Measurements from ENCODE around the gene SLC16A3.
"Not testable (repeated sequence)": the region's sequence is repeated elsewhere in the genome, so short reads cannot be mapped to it uniquely, and the experiment has no call there.

The SLC16A3 gene

DNA sequence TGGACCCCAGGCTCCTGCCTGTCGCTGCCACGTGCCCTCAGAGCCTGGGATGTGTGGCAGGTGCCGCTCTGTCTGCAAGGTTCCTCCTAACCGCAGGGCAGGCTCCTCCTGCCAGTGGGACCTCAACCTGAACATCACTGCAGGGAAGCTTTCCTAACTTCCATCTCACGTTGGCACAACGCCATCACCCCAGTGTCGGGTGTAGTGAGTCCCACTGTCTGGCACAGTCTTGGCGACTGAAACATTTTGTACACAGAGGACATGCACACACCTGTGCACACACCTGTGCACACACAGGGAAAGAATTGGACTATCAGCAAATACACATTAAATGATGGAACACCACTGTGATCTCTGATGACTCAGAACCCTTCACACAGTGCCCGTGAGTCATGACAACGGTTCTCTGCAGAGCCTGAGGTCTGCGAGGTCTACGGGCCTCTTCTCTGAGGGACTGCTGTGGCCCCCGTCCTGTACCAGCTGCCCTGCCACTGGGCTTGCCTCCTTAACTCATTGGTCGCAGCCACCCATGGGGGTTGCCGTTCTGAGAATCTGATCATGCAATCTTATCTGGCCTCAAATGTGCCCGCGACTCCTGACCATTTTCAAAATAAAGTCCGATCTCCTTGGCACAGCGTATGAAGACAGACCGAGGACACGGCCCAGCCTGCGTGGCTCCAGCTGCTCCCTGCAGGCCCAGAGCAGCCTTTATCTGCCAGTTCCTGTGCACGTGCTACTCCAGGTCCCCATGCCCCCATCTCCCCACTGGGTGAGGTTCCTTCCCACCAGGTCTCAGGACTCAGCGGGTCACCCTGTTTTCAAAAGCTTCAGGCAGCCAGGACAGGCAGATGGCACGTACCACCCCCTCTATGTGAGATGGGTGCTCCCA is 23.8 kb upstream of the SLC16A3 start:
- peak; percentile 97 for DNase-seq (ENCODE audit: low read depth)

- DNase-seq (ENCODE audit: low read depth), result peak; percentile 95
Observed at GRCh38 chr17:82205720-82206508, 22.9 kb upstream of the SLC16A3 start.

DNA sequence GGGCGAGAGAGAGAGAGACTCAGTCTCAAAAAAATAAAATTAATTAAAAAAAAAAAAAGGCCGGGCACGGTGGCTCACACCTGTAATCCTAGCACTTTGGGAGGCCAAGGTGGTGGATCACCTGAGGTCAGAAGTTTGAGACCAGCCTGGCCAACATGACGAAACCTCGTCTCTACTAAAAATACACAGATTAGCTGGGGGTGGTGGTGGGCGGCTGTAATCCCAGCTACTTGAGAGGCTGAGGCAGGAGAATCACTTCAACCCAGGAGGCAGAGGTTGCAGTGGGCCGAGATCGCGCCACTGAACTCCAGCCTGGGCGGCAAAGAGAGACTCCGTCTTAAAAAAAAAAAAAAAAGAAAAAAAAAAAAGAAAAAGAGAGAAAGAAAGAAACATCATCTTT is 18.2 kb upstream of the SLC16A3 start:
- DNase-seq (ENCODE audit: low read depth), result not testable (repeated sequence)

GRCh38 chr17:82212331-82213250 is 16.3 kb upstream of the SLC16A3 start, which contains the start of gene CCDC57:
TSS of gene CCDC57 (minus strand) at chr17:82212842. CDS start at chr17:82201944, 10,898 bp downstream.
- peak; percentile 89 for DNase-seq (ENCODE audit: low read depth)

DNA sequence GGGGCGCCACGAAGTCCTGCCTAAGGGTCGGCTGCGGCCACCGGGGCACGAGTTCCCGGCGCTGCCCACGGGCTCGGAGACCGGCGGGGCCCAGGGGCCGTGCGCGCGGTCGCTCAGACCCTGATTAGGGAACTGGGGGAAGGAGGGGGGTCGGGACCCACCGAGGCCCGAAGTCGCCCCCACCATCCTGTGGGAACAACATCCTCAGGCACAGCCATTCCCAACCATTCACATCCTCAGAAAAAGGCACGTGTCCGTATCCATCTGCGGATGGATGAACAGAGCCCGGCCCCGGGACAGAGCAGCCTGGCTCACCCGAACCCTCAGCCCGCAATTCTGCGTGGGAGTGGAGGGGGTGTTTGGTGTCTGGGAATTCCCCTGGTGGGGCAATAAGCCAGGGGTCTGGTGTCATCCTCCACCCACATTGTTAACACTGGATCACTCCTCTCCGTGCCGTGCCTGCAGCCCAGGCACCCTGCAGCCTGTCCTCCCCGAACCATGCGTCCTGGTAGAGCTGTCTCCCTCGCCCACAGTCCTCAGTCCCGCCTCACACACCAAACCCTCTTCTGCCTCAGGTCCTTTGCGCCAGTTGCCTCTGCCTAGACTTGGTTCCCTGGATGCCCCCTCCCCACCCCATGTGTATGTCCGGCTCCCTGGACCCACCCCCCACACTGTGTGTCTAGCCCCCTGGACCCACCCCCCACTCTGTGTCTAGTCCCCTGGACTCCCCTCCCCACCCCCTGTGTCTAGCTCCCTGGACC is 15.4 kb upstream of the SLC16A3 start:
- DNase-seq (ENCODE audit: low read depth), result peak; percentile 89

DNA sequence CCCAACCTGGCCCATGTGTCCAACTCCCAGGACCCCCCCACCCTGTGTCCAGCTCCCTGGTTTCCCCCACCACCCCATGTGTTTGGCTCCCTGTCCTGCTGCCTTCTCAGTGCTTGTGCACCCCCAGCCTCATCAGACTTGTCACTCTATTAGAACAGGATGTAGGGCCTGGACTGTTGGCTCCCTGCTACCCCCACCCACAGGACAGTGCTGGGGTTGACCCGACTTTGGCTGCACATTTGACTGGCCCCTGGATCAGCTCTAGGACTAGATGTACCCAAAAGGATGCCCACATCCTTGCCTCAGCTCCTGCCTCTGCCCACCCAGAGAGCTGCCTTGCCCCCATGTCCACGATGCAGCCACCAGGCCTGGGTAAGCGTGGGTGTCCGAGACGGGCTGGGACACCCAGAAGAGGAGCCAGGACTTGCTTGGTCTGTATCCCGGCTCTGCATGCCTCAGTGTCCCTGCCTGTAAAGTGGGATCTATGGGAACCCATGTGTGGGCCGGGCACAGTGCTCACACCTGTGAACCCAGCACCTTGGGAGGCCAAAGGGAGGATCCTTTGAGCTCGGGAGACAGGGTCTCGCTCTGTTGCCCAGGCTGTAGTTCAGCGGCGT is 14.7 kb upstream of the SLC16A3 start:
- DNase-seq (ENCODE audit: low read depth), result no peak

GRCh38 chr17:82215095-82215971 is 13.5 kb upstream of the SLC16A3 start:
- DNase-seq (ENCODE audit: low read depth), result no peak

GRCh38 chr17:82215972-82216300 is 12.9 kb upstream of the SLC16A3 start:
- no peak for DNase-seq (ENCODE audit: low read depth)

DNA sequence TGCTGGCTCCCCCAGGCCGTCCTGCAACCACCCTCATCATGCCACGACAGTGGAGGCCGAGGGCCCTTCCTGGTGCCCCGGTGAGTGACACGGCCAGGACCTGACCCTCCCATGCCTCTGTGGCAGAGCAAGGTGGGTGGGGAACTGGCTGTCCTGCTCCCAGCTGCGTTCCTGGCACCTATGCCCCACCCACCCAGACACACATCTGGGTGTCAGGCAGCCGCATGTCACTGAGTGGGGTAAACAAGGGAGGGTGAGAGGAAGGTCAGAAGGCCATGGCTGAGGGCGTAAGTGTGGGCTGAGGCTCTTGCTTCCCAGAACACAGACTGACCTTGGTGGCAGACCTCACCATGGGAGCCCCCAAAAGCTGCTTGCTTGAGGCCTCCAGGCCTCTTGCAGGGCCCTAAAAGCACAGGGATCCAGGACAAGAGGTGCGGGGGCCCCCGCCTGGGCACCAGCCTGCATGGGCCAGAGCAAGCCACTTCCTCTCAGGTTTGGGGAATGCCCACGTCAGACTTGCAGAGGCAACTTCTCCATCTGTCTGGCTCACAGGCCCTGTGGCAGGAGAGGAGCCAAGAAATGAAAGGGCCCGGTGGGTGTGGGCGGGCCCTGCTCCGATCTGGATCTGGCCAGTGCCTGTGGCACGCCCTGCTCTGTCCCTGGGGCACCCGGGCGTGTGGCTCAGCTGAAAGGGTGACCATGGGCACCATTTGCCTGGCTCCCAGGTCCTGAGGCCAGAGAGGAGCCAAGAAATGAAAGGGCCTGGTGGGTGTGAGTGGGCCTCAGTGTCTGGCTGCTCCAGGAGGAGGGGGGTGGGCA is 12.3 kb upstream of the SLC16A3 start:
- DNase-seq (ENCODE audit: low read depth), result peak; percentile 88

- peak; percentile 82 for DNase-seq (ENCODE audit: low read depth)
Observed at GRCh38 chr17:82217120-82217529, 11.7 kb upstream of the SLC16A3 start.

- DNase-seq (ENCODE audit: low read depth), result peak; percentile 98
Observed at GRCh38 chr17:82217530-82218204, 11.2 kb upstream of the SLC16A3 start.

DNA sequence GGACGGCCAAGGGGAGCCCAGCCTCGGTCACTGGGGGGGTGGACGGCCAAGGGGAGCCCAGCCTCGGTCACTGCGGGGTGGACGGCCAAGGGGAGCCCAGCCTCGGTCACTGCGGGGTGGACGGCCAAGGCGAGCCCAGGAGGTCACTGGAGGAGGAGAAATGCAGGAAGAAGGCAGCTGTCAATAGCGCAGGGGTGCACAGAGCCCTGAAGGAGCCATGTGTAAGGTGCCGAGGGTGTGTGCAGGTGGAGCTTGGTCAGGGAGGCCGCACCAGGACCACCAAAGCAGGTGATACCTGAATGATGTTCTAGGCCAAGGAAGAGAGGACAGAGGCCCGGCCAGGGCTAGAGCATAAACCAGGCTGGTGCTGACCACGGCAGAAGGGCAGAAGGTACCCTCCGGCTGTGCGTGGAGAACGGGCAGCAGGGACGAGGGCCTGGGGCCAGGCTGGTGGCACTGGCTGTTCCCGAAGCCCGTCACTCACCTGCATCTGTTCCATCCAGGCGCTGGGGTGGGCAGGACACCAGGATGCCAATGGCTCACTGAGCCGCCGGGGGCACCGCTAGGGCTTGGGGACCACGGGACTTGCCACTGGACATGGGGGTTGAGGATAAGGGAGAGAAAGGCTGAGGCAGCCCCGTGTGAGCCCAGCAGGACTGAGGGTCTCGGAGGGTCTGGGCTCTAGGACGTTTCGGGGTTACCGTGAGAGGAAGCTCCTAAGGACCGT is 10.3 kb upstream of the SLC16A3 start:
- no peak for DNase-seq (ENCODE audit: low read depth)

GRCh38 chr17:82219083-82219482 is 9.8 kb upstream of the SLC16A3 start:
- DNase-seq (ENCODE audit: low read depth), result no peak

DNA sequence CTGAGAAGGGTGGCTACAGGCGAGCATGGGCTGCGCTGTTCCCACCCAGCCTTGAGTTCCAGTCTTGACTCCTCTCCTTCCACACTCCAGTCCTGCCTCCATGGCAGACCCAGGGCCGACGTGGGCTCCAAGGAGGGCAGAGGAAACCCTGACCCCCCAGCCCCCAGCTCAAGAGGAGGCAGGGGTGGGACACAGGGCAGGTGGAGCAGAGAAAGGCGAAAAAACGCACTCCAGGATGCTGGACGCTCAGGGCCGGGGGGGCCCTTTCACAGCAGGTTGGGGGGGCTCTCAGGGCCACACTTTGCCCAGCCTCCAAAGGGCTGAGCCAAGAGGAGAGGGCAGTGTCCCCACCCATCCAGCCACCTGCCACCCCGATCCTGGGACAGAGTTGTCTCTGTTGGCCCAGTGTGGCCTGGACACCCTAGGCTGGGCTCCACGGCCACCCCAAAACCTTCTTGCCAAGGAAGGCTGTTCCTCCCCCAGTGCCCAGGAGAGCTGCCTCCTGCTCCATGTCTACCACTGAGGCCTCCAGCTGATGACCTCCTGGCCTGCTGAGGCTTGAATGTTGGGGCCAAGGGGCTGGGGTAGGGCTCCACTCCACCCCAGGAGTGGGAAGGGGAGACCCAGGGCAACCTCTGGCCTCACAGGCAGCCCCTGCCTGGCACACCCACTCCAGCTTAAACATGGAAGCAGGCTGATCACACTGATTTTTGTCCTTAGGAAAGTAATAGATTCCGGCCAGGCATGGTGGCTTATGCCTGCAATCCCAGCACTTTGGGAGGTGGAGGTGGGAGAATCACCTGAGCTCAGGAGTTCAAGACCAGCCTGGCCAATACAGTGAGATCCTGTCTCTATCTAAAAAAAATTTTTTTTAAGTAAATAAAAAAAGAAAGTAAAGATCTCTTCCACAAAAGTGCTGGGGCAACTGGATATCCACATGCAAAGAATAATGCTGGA is 8.8 kb upstream of the SLC16A3 start:
- DNase-seq (ENCODE audit: low read depth), result no peak

DNA sequence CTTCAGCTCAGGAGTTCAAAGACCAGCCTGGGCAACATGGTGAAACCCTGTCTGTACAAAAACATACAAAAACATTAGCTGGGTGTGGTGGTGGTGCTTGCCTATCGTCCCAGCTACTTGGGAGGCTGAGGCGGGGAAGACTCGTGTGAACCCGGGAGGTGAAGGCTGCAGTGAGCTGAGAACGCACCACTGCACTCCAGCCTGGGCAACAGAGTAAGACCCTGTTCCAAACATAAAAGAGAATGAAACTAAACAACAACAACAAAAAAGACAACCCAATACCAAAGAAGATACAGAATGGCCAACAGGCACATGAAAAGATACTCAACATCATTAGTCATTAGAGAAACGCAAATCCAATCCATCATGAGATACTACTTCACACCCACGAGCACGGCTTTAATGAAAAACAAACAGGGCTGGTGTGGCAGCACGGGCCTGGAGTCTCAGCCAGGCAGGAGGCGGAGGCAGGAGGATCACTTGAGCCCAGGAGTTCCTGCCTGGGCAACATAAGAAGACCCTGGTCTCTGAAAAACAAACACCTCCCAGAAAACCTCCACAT is 7.4 kb upstream of the SLC16A3 start:
- no peak for DNase-seq (ENCODE audit: low read depth)

- DNase-seq (ENCODE audit: low read depth), result no peak
Observed at GRCh38 chr17:82222816-82223215, 6.0 kb upstream of the SLC16A3 start.
